HL-60 (cell line): ENCODE data around the gene TBC1D3B.
"Not testable (repeated sequence)": the region's sequence is repeated elsewhere in the genome, so short reads cannot be mapped to it uniquely, and the experiment has no call there.

Experiments used
- POLR2AphosphoS5 ChIP-seq: IDR thresholded peaks from 2 replicates; pipeline ENCODE4 v1.6.1; 2012; ENCODE audit warnings: low read depth
- TF ChIP-seq, protein P1 (sequence below): IDR thresholded peaks from one replicate; pipeline ENCODE4 v1.5.1; 2011; ENCODE audit warnings: low read length, control low read depth, inconsistent platforms; ENCODE audit not compliant: insufficient read depth
- TF ChIP-seq, protein P2 (sequence below): IDR thresholded peaks from 2 replicates; pipeline ENCODE4 v1.6.1; 2012; ENCODE audit warnings: low read depth; ENCODE audit not compliant: insufficient replicate concordance

DNA sequence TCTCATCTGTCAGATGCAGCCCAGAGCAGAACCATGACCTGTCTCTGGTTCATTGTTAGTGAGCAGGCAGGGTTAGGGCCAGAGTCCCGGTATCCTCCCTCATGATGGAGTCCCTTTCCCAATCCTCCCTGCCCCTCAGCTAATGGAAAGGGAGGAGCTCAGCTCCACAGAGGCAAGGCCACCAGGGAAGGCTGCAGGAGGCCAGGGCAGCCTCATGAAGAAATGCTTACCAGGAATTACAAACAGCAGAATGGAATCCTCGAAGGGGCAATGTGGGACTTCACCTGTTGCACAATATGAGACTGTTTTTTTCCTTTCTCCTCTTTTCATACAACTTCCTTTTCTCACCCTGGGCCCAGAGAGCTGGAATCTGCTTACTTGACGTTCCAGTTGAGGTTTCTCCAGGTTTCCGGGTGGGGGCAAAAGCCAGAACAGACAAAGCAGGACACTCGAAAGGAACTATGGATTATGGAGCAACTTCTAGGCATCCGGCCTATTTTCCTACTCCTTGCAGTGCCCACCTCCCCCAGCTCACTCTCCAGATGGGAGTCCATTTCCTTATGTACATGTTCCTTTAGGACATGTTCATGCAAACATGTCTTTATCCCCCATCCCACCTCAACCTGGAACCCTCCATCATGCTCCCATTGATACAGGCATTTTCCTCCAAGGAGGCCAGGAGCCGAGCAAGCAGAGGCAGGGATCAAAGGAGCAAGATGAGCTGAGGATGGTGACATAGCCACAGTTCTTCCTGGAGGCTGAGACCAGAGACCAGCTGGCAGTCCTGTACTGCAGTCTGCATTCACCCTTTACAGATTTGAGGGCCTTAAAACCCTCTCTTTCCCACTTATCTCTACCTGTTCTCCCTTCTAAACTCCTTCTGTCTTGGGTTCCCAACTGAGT lies 39.2 kb upstream of the TBC1D3B start:
- TF ChIP-seq, protein P1, sequence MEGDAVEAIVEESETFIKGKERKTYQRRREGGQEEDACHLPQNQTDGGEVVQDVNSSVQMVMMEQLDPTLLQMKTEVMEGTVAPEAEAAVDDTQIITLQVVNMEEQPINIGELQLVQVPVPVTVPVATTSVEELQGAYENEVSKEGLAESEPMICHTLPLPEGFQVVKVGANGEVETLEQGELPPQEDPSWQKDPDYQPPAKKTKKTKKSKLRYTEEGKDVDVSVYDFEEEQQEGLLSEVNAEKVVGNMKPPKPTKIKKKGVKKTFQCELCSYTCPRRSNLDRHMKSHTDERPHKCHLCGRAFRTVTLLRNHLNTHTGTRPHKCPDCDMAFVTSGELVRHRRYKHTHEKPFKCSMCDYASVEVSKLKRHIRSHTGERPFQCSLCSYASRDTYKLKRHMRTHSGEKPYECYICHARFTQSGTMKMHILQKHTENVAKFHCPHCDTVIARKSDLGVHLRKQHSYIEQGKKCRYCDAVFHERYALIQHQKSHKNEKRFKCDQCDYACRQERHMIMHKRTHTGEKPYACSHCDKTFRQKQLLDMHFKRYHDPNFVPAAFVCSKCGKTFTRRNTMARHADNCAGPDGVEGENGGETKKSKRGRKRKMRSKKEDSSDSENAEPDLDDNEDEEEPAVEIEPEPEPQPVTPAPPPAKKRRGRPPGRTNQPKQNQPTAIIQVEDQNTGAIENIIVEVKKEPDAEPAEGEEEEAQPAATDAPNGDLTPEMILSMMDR = not testable (repeated sequence)
- not testable (repeated sequence) for TF ChIP-seq POLR2AphosphoS5
- TF ChIP-seq, protein P2, sequence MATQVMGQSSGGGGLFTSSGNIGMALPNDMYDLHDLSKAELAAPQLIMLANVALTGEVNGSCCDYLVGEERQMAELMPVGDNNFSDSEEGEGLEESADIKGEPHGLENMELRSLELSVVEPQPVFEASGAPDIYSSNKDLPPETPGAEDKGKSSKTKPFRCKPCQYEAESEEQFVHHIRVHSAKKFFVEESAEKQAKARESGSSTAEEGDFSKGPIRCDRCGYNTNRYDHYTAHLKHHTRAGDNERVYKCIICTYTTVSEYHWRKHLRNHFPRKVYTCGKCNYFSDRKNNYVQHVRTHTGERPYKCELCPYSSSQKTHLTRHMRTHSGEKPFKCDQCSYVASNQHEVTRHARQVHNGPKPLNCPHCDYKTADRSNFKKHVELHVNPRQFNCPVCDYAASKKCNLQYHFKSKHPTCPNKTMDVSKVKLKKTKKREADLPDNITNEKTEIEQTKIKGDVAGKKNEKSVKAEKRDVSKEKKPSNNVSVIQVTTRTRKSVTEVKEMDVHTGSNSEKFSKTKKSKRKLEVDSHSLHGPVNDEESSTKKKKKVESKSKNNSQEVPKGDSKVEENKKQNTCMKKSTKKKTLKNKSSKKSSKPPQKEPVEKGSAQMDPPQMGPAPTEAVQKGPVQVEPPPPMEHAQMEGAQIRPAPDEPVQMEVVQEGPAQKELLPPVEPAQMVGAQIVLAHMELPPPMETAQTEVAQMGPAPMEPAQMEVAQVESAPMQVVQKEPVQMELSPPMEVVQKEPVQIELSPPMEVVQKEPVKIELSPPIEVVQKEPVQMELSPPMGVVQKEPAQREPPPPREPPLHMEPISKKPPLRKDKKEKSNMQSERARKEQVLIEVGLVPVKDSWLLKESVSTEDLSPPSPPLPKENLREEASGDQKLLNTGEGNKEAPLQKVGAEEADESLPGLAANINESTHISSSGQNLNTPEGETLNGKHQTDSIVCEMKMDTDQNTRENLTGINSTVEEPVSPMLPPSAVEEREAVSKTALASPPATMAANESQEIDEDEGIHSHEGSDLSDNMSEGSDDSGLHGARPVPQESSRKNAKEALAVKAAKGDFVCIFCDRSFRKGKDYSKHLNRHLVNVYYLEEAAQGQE = not testable (repeated sequence)
